ENCODE results near the gene SMAD6. TPM values are rescaled to one million over a fixed set of nuclear protein-coding genes. Genes with fewer than 3 reads are reported as not detected.

Gene SMAD6
- total RNA-seq, 2 donors from 2014 or later, result 190 to 213 TPM

GRCh38 chr15:66822576-66822975 lies 120.5 kb downstream of the SMAD6 start:
- no peaks in the 10 kb centered on the region for H3K36me3 ChIP-seq (ENCODE audit: control insufficient read depth, insufficient read depth, low read length)
- Mint-ChIP-seq H3K9me3 (no peaks in the 10 kb centered on the region), H3K4me3 (no peak overlapping the region), H3K36me3 (ENCODE audit: low read depth) (no peaks in the 10 kb centered on the region), H3K4me1 (peaks cover 14% of the 10 kb centered on the region), H3K27me3 (ENCODE audit: insufficient read depth) (peaks cover 2% of the 10 kb centered on the region), H3K27ac (no peak overlapping the region)
- TF ChIP-seq CTCF (conservative IDR thresholded peaks at IDR 0.05), result no peak
- no peak overlapping the region for H3K9ac ChIP-seq (ENCODE audit: extremely low read depth, low read length, poor library complexity, severe bottlenecking)
- DNase-seq, result peak; percentile 7
- H3K27me3 ChIP-seq (ENCODE audit: control insufficient read depth, insufficient read depth, low read length, poor library complexity, severe bottlenecking), result no peaks in the 10 kb centered on the region
- WGBS, 2 experiments (ENCODE audit: insufficient coverage in 1 of 2, insufficient read length in 1 of 2), result 95% methylated on average over 4 of the region's 4 CpGs; no CpG with 5 or more reads in 1 of the 2 experiments
- H3K27ac ChIP-seq (ENCODE audit: low read depth, low read length), result no peak overlapping the region
- peaks cover 3% of the 10 kb centered on the region for H3K4me1 ChIP-seq (ENCODE audit: control insufficient read depth, insufficient read depth, low read length)
- no peaks in the 10 kb centered on the region for H3K9me3 ChIP-seq (ENCODE audit: control insufficient read depth, low read length)
- no peak overlapping the region for H3K4me3 ChIP-seq (ENCODE audit: low read length)

GRCh38 chr15:66823601-66824000 lies 121.6 kb downstream of the SMAD6 start:
- H3K4me1 Mint-ChIP-seq, result peaks cover 21% of the 10 kb centered on the region

DNA sequence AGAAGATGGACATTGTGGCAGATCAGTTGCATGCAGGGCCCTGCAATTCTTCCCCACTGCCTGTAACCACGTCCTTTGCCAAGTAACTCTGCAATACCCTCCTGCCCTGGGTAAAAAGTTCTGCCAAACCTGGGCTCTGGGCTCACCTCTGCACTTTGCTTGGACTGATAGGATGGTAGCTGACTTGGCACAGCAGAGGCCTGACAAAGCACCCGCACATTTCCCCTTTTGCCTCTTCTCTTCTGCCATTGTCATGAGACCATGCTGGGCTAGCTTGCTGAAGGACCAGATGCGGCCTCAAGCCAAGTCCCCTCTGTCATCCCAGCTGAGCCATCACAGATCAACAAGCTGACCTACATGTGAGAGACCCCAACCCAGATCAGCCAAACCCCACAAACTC lies 122.4 kb downstream of the SMAD6 start:
- WGBS, 2 experiments (ENCODE audit: insufficient coverage in 1 of 2, insufficient read length in 1 of 2), result 91 to 93% methylated on average over 2 to 3 of the region's 3 CpGs
- no peak overlapping the region for H3K27ac ChIP-seq (ENCODE audit: low read depth, low read length)
- no peaks in the 10 kb centered on the region for H3K9me3 Mint-ChIP-seq

More at GRCh38 chr15:66823601-66824000, 121.6 kb downstream of the SMAD6 start:
- no peaks in the 10 kb centered on the region for H3K9me3 Mint-ChIP-seq
- Histone ChIP-seq H3K9ac (ENCODE audit: extremely low read depth, low read length, poor library complexity, severe bottlenecking) (no peak overlapping the region), H3K36me3 (ENCODE audit: control insufficient read depth, insufficient read depth, low read length) (no peaks in the 10 kb centered on the region), H3K9me3 (ENCODE audit: control insufficient read depth, low read length) (no peaks in the 10 kb centered on the region), H3K4me3 (ENCODE audit: low read length) (no peak overlapping the region), H3K4me1 (ENCODE audit: control insufficient read depth, insufficient read depth, low read length) (peaks cover 3% of the 10 kb centered on the region), H3K27ac (ENCODE audit: low read depth, low read length) (no peak overlapping the region), H3K27me3 (ENCODE audit: control insufficient read depth, insufficient read depth, low read length, poor library complexity, severe bottlenecking) (no peaks in the 10 kb centered on the region)
- no peak overlapping the region for H3K4me3 Mint-ChIP-seq
- no peak overlapping the region for H3K27ac Mint-ChIP-seq
- peaks cover 2% of the 10 kb centered on the region for H3K27me3 Mint-ChIP-seq (ENCODE audit: insufficient read depth)
- H3K36me3 Mint-ChIP-seq (ENCODE audit: low read depth), result no peaks in the 10 kb centered on the region
- WGBS, 2 experiments (ENCODE audit: insufficient coverage in 1 of 2, insufficient read length in 1 of 2), result 94 to 96% methylated on average over 9 of the region's 9 CpGs
- DNase-seq, result peak; percentile 31
- TF ChIP-seq CTCF (conservative IDR thresholded peaks at IDR 0.05), result no peak

More for the DNA sequence above, 122.4 kb downstream of the SMAD6 start:
- H3K36me3 ChIP-seq (ENCODE audit: control insufficient read depth, insufficient read depth, low read length), result no peaks in the 10 kb centered on the region
- Mint-ChIP-seq H3K36me3 (ENCODE audit: low read depth) (no peaks in the 10 kb centered on the region), H3K27me3 (ENCODE audit: insufficient read depth) (peaks cover 2% of the 10 kb centered on the region), H3K4me3 (no peak overlapping the region), H3K27ac (no peak overlapping the region), H3K4me1 (peaks cover 21% of the 10 kb centered on the region)
- no peak for TF ChIP-seq CTCF (conservative IDR thresholded peaks at IDR 0.05)
- no peaks in the 10 kb centered on the region for H3K27me3 ChIP-seq (ENCODE audit: control insufficient read depth, insufficient read depth, low read length, poor library complexity, severe bottlenecking)
- no peak overlapping the region for H3K4me3 ChIP-seq (ENCODE audit: low read length)
- no peaks in the 10 kb centered on the region for H3K9me3 ChIP-seq (ENCODE audit: control insufficient read depth, low read length)
- peaks cover 3% of the 10 kb centered on the region for H3K4me1 ChIP-seq (ENCODE audit: control insufficient read depth, insufficient read depth, low read length)
- DNase-seq, result no peak
- no peak overlapping the region for H3K9ac ChIP-seq (ENCODE audit: extremely low read depth, low read length, poor library complexity, severe bottlenecking)
